Liver (tissue), 3 donors: ENCODE data around the gene UMODL1.

Experiments
- CTCF ChIP-seq: fragments of 150-350 bp; IDR thresholded peaks from 2 replicates; pipeline ENCODE4 v1.5.1; 2017; ENCODE audit warnings: improper control_type of control experiment, low read depth, low read length; ENCODE audit not compliant: missing input control
- EGR1 ChIP-seq, 2 donors: IDR thresholded peaks; 2 replicates each; pipeline ENCODE4 v1.6.1; 2016 to 2018; ENCODE audit warnings: antibody characterized with exemption in 2 of 2, low read depth in 2 of 2
- FOXA1 ChIP-seq: IDR thresholded peaks from 2 replicates; pipeline ENCODE4 v1.6.1; 2016; ENCODE audit warnings: antibody characterized with exemption
- GABPA ChIP-seq, 2 donors: IDR thresholded peaks in 1 of 2; conservative IDR thresholded peaks in 1 of 2; 2 replicates each; pipeline ENCODE4 v1.6.1; 2016; ENCODE audit warnings: antibody characterized with exemption in 2 of 2, mild to moderate bottlenecking in 1 of 2, moderate library complexity in 1 of 2
- HNF4A ChIP-seq, 2 donors: conservative IDR thresholded peaks; 2 replicates each; pipeline ENCODE4 v1.6.1; 2016; ENCODE audit warnings: antibody characterized with exemption in 2 of 2, mild to moderate bottlenecking in 2 of 2
- JUND ChIP-seq, 2 donors: IDR thresholded peaks; 2 replicates each; pipeline ENCODE4 v1.6.1; 2016; ENCODE audit warnings: antibody characterized with exemption in 2 of 2
- MAX ChIP-seq: IDR thresholded peaks from 2 replicates; pipeline ENCODE4 v1.6.1; 2016; ENCODE audit warnings: antibody characterized with exemption
- RAD21 ChIP-seq, 2 donors: IDR thresholded peaks; 2 replicates each; pipeline ENCODE4 v1.6.1; 2016; ENCODE audit warnings: antibody characterized with exemption in 2 of 2, mild to moderate bottlenecking in 2 of 2
- REST ChIP-seq: IDR thresholded peaks from 2 replicates; pipeline ENCODE4 v1.6.1; 2016; ENCODE audit warnings: antibody characterized with exemption, mild to moderate bottlenecking
- SP1 ChIP-seq: IDR thresholded peaks from 2 replicates; pipeline ENCODE4 v1.6.1; 2018; ENCODE audit warnings: antibody characterized with exemption, mild to moderate bottlenecking
- ZBTB33 ChIP-seq: IDR thresholded peaks from 2 replicates; pipeline ENCODE4 v1.6.1; 2016; ENCODE audit warnings: antibody characterized with exemption
- donor health status: healthy.
- donor health status: healthy.

GRCh38 chr21:42113926-42114409, 42.9 kb downstream of the UMODL1 start:
- TF ChIP-seq GABPA (IDR thresholded peaks at IDR 0.05 in 1 of 2, conservative IDR thresholded peaks at IDR 0.05 in 1 of 2) (no peak), FOXA1 (no peak), REST (no peak), CTCF (peak; percentile 63), ZBTB33 (no peak), SP1 (peak; percentile 17), JUND (IDR thresholded peaks at IDR 0.05) (no peak), EGR1 (IDR thresholded peaks at IDR 0.05; ENCODE audit: low read depth in 2 of 2) (no peak), HNF4A (conservative IDR thresholded peaks at IDR 0.05) (peak in 1 of 2 donors; percentile 59), RAD21 (IDR thresholded peaks at IDR 0.05) (peak; percentile 72 to 74), MAX (peak; percentile 25)
